ENCODE measurements around the gene ST8SIA2.

- TF ChIP-seq, protein P1, sequence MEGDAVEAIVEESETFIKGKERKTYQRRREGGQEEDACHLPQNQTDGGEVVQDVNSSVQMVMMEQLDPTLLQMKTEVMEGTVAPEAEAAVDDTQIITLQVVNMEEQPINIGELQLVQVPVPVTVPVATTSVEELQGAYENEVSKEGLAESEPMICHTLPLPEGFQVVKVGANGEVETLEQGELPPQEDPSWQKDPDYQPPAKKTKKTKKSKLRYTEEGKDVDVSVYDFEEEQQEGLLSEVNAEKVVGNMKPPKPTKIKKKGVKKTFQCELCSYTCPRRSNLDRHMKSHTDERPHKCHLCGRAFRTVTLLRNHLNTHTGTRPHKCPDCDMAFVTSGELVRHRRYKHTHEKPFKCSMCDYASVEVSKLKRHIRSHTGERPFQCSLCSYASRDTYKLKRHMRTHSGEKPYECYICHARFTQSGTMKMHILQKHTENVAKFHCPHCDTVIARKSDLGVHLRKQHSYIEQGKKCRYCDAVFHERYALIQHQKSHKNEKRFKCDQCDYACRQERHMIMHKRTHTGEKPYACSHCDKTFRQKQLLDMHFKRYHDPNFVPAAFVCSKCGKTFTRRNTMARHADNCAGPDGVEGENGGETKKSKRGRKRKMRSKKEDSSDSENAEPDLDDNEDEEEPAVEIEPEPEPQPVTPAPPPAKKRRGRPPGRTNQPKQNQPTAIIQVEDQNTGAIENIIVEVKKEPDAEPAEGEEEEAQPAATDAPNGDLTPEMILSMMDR (IDR thresholded peaks at IDR 0.05): no peak
- no peak for TF ChIP-seq POLR2A (IDR thresholded peaks at IDR 0.05)
These were observed 1.5 kb downstream of the ST8SIA2 start for GRCh38 chr15:92395098-92395635.
